Panc1 (cell line): Measurements from ENCODE around the gene CCDC187. TPM values are rescaled to one million over a fixed set of nuclear protein-coding genes. Genes with fewer than 3 reads are reported as not detected.

ENCODE experiments used
- ATAC-seq: fragments of 200-7000 bp; cut with Tn5 transposase; 2 replicates; pipeline ENCODE4 v1.9.1; 2020; ENCODE audit warnings: mild to moderate bottlenecking, moderate library complexity
- BruUV-seq: library from RNA; stranded (reverse); fragments of 400-500 nt; replicated peaks from 2 replicates; lab custom pipeline; 2021; lab: Mats Ljungman, UMichigan
- CTCF ChIA-PET: fragments of 300-600 bp; sonication (Branson Sonifier 250); formaldehyde crosslinking; loops from one replicate; lab custom pipeline; 2022; ENCODE audit warnings: antibody characterized with exemption; lab: Charles Lee
- POLR2A ChIA-PET: fragments of 300-600 bp; sonication (Branson Sonifier 250); formaldehyde crosslinking; loops from one replicate; lab custom pipeline; 2022; ENCODE audit warnings: antibody characterized with exemption; lab: Charles Lee
- DNase-seq: peaks from one replicate; pipeline ENCODE4 v3.0.0-alpha.2; 2010; ENCODE audit warnings: low read depth, low spot score
- H3K27ac ChIP-seq: 2 replicates; pipeline ENCODE4 v1.5.1; 2011; ENCODE audit warnings: mild to moderate bottlenecking, low read length, inconsistent platforms
- H3K27me3 ChIP-seq: fragments of 200-500 bp; sonication (Bioruptor generic); 2 replicates; pipeline ENCODE4 v1.6.0; 2014; ENCODE audit warnings: low read length, inconsistent platforms; ENCODE audit not compliant: control insufficient read depth, insufficient read depth
- H3K36me3 ChIP-seq: fragments of 200-500 bp; sonication (Bioruptor generic); 2 replicates; pipeline ENCODE4 v1.5.1; 2014; ENCODE audit warnings: inconsistent platforms, mild to moderate bottlenecking, low read length, moderate library complexity; ENCODE audit not compliant: control insufficient read depth, insufficient read depth
- H3K4me1 ChIP-seq: 2 replicates; pipeline ENCODE4 v1.5.1; 2011; ENCODE audit warnings: inconsistent platforms, mild to moderate bottlenecking, low read length, moderate library complexity; ENCODE audit not compliant: control insufficient read depth, insufficient read depth
- H3K4me3 ChIP-seq, 2 experiments: 2 replicates each; pipeline ENCODE4 v1.5.1; 2011 to 2012; ENCODE audit warnings: low read depth in 2 of 2, low read length in 2 of 2, mild to moderate bottlenecking in 2 of 2, inconsistent platforms in 1 of 2, moderate library complexity in 1 of 2
- H3K9me3 ChIP-seq: fragments of 200-500 bp; sonication (Bioruptor generic); 2 replicates; pipeline ENCODE4 v1.5.1; 2014; ENCODE audit warnings: low read depth, mild to moderate bottlenecking, inconsistent platforms, low read length, moderate library complexity; ENCODE audit not compliant: control insufficient read depth, insufficient read depth
- CTCF ChIP-seq: fragments of 450-650 bp; IDR thresholded peaks from 2 replicates; pipeline ENCODE4 v1.5.1; 2017; ENCODE audit warnings: mild to moderate bottlenecking
- POLR2AphosphoS5 ChIP-seq: IDR thresholded peaks from 2 replicates; pipeline ENCODE4 v1.6.1; 2012; ENCODE audit warnings: mild to moderate bottlenecking, low read depth, low read length, moderate library complexity
- REST ChIP-seq, 2 experiments: IDR thresholded peaks; 2 replicates each; pipeline ENCODE4 v1.6.1; 2011 to 2012; ENCODE audit warnings: low read depth in 2 of 2, control low read depth in 1 of 2, low read length in 1 of 2, mild to moderate bottlenecking in 1 of 2, moderate library complexity in 1 of 2; ENCODE audit not compliant: insufficient read depth in 1 of 2
- SIN3A ChIP-seq: IDR thresholded peaks from 2 replicates; pipeline ENCODE4 v1.6.1; 2012; ENCODE audit warnings: low read depth, mild to moderate bottlenecking, low read length, moderate library complexity, borderline replicate concordance; ENCODE audit not compliant: insufficient read depth
- TCF7L2 ChIP-seq: IDR thresholded peaks from 2 replicates; pipeline ENCODE4 v1.6.1; 2011; ENCODE audit warnings: mild to moderate bottlenecking, low read depth, low read length, inconsistent platforms
- in situ Hi-C: cut with HindIII; loops from 2 replicates; pipeline ENCODE4 v1.10.0; 2016; ENCODE audit warnings: low sequenced_read_pairs, low pct_unique_long_range_greater_than_20kb
- intact Hi-C: fragments of 100-400 bp; cut with micrococcal nuclease; formaldehyde crosslinking; loops from one replicate; pipeline ENCODE4 v1.10.0; 2022; ENCODE audit not compliant: unreplicated experiment
- total RNA-seq: library from RNA; stranded (reverse); gene quantifications from one replicate; pipeline ENCODE4 v1.2.1, GENCODE V29; 2021; ENCODE audit not compliant: unreplicated experiment

Gene CCDC187
- total RNA-seq, 1 experiment from 2014 or later, result not detected

- no TSS peak for BruUV-seq
- CTCF ChIA-PET, result no interaction called here
- no peaks in the 10 kb centered on the region for H3K9me3 ChIP-seq
- intact Hi-C loops, result no loop called here
- TF ChIP-seq TCF7L2 (no peak), SIN3A (no peak), CTCF (no peak), POLR2AphosphoS5 (no peak), REST (IDR thresholded peaks at IDR 0.05; ENCODE audit: insufficient read depth in 1 of 2, low read depth in 2 of 2, low read length in 1 of 2) (no peak)
- no peak overlapping the region for H3K27ac ChIP-seq
- H3K4me3 ChIP-seq, result no peak overlapping the region
- POLR2A ChIA-PET, result no interaction called here
- in situ Hi-C loops, result no loop called here
- no peaks in the 10 kb centered on the region for H3K27me3 ChIP-seq
- DNase-seq (no peak), ATAC-seq (no peak)
- no peaks in the 10 kb centered on the region for H3K4me1 ChIP-seq
- no peaks in the 10 kb centered on the region for H3K36me3 ChIP-seq
These were observed 43.4 kb downstream of the CCDC187 start for GRCh38 chr9:136260521-136260920.

- no TSS peak for BruUV-seq
These were observed 44.1 kb downstream of the CCDC187 start for GRCh38 chr9:136259836-136260235.

GRCh38 chr9:136259517-136259813 lies 44.4 kb downstream of the CCDC187 start:
- in situ Hi-C loops, result no loop called here
- BruUV-seq, result no TSS peak

More at GRCh38 chr9:136259836-136260235, 44.1 kb downstream of the CCDC187 start:
- ChIA-PET POLR2A (no interaction called here), CTCF (no interaction called here)
- H3K9me3 ChIP-seq, result no peaks in the 10 kb centered on the region
- intact Hi-C loops (no loop called here), in situ Hi-C loops (no loop called here)
- no peaks in the 10 kb centered on the region for H3K27me3 ChIP-seq
- H3K4me3 ChIP-seq, result no peak overlapping the region
- no peaks in the 10 kb centered on the region for H3K4me1 ChIP-seq
- no peak for TF ChIP-seq POLR2AphosphoS5
- ATAC-seq (no peak), DNase-seq (no peak)
- H3K27ac ChIP-seq, result no peak overlapping the region
- no peaks in the 10 kb centered on the region for H3K36me3 ChIP-seq

More at GRCh38 chr9:136259517-136259813, 44.4 kb downstream of the CCDC187 start:
- POLR2A ChIA-PET, result no interaction called here
- Histone ChIP-seq H3K27ac (no peak overlapping the region), H3K36me3 (no peaks in the 10 kb centered on the region), H3K4me1 (no peaks in the 10 kb centered on the region), H3K27me3 (no peaks in the 10 kb centered on the region), H3K9me3 (no peaks in the 10 kb centered on the region), H3K4me3 (no peak overlapping the region)
- TF ChIP-seq POLR2AphosphoS5, result no peak
- TF ChIP-seq REST (IDR thresholded peaks at IDR 0.05; ENCODE audit: insufficient read depth in 1 of 2, low read depth in 2 of 2, low read length in 1 of 2), result no peak
- no peak for TF ChIP-seq SIN3A
- no peak for TF ChIP-seq TCF7L2
- TF ChIP-seq CTCF, result no peak
- ATAC-seq, result no peak
- no peak for DNase-seq
- intact Hi-C loops, result no loop called here
- CTCF ChIA-PET, result no interaction called here
